MCF 10A (cell line): ENCODE measurements around the gene MIF. TPM values are rescaled to one million over a fixed set of nuclear protein-coding genes. Genes with fewer than 3 reads are reported as not detected.

Experiments
- BruUV-seq: library from RNA; stranded (reverse); fragments of 400-500 nt; replicated peaks from 2 replicates; lab custom pipeline; 2021; lab: Mats Ljungman, UMichigan
- CTCF ChIA-PET: fragments of 300-600 bp; sonication (Branson Sonifier 250); formaldehyde crosslinking; extraction: SDS; loops from one replicate; lab custom pipeline; 2021; ENCODE audit warnings: antibody characterized with exemption, inconsistent platforms; lab: Yijun Ruan, JAX
- POLR2A ChIA-PET: fragments of 300-600, 350-650 bp; sonication (Branson Sonifier 250); formaldehyde crosslinking; extraction: SDS; loops from one replicate; lab custom pipeline; 2020; ENCODE audit warnings: antibody characterized with exemption, inconsistent platforms; lab: Yijun Ruan, JAX
- DNase-seq: peaks from one replicate; pipeline ENCODE4 v3.0.0-alpha.2; 2018; ENCODE audit not compliant: unreplicated experiment
- H3K27ac Mint-ChIP-seq: one replicate; pipeline ENCODE4 v1.8.0; 2022; ENCODE audit warnings: mild to moderate bottlenecking, low read depth, mixed read lengths; ENCODE audit not compliant: unreplicated experiment
- H3K27me3 Mint-ChIP-seq: one replicate; pipeline ENCODE4 v1.8.0; 2022; ENCODE audit warnings: mixed read lengths; ENCODE audit not compliant: insufficient read depth, unreplicated experiment
- H3K36me3 Mint-ChIP-seq: one replicate; pipeline ENCODE4 v1.8.0; 2022; ENCODE audit warnings: mild to moderate bottlenecking, moderate library complexity, mixed read lengths; ENCODE audit not compliant: insufficient read depth, unreplicated experiment
- H3K4me1 Mint-ChIP-seq: one replicate; pipeline ENCODE4 v1.8.0; 2022; ENCODE audit warnings: mixed read lengths; ENCODE audit not compliant: insufficient read depth, unreplicated experiment
- H3K4me3 Mint-ChIP-seq: one replicate; pipeline ENCODE4 v1.8.0; 2022; ENCODE audit warnings: mild to moderate bottlenecking, moderate library complexity, mixed read lengths; ENCODE audit not compliant: unreplicated experiment
- H3K9me3 Mint-ChIP-seq: one replicate; pipeline ENCODE4 v1.8.0; 2022; ENCODE audit warnings: mixed read lengths; ENCODE audit not compliant: unreplicated experiment
- CTCF ChIP-seq: fragments of 200-600 bp; IDR thresholded peaks from one replicate; pipeline ENCODE4 v1.8.0; 2022; ENCODE audit warnings: antibody characterized with exemption, mild to moderate bottlenecking; ENCODE audit not compliant: unreplicated experiment
- intact Hi-C: fragments of 100-400 bp; cut with micrococcal nuclease; formaldehyde crosslinking; loops from 2 replicates; pipeline ENCODE4 v1.14.1; 2022
- total RNA-seq: library from RNA; stranded (reverse); gene quantifications from 2 replicates; pipeline ENCODE4 v1.2.3, GENCODE V29; 2022

Gene MIF
- total RNA-seq, 1 experiment from 2014 or later = 1,126 TPM

- peak; percentile 66 for DNase-seq
- no peaks in the 10 kb centered on the region for H3K36me3 Mint-ChIP-seq
- H3K4me1 Mint-ChIP-seq = peaks cover 5% of the 10 kb centered on the region
- no peak overlapping the region for H3K4me3 Mint-ChIP-seq
- no TSS peak for BruUV-seq
- ChIA-PET CTCF (interaction anchor here (0.5 to 4.9 kb wide), 34 partner anchors 9 to 464 kb away, joined by 3 to 53 read pairs (median 4); partner anchors contain the start of genes CHCHD10, MMP11 and SLC2A11), POLR2A (interaction anchor here (1.0 to 3.1 kb wide), 5 partner anchors 8 to 668 kb away, joined by 3 to 11 read pairs (median 3); partner anchors contain the start of genes CHCHD10 and SLC2A11)
- TF ChIP-seq CTCF = peak; percentile 96
- no peak overlapping the region for H3K27ac Mint-ChIP-seq
- intact Hi-C loops = loop anchor here (5.0 kb wide), 3 partner anchors 82 to 307 kb away; partner anchors contain the start of gene CHCHD10
- H3K27me3 Mint-ChIP-seq = no peaks in the 10 kb centered on the region
- H3K9me3 Mint-ChIP-seq = no peaks in the 10 kb centered on the region
These were observed 44.9 kb upstream of the MIF start for GRCh38 chr22:23849009-23850006.

DNA sequence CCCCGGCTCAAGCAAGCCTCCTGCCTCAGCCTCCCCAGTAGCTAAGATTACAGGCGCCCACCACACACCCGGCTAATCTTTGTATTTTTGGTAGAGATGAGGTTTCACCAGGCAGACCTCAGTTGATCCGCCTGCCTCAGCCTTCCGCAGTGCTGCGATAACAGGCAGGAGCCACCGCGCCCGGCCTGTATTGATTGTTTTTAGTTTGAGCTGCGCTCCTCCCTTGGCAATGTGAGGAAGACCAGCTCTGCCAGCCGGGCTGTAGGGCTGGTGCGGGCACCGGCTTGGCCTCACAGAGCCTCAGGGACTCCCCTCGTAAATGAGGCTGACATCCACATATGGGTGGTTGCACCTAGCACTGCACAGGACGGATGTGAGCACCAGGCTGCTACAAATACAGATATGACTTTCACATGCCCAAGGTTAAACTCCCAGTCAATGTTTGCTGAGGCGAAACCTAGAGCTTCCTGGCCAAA, 44.0 kb upstream of the MIF start:
- ChIA-PET POLR2A (interaction anchor here (1.0 to 3.1 kb wide), 5 partner anchors 7 to 669 kb away, joined by 3 to 11 read pairs (median 3); partner anchors contain the start of genes CHCHD10 and SLC2A11), CTCF (interaction anchor here (0.5 to 4.9 kb wide), 30 partner anchors 8 to 462 kb away, joined by 3 to 53 read pairs (median 4); partner anchors contain the start of genes CHCHD10, MMP11 and SLC2A11)
- Mint-ChIP-seq H3K4me3 (no peak overlapping the region), H3K27me3 (no peaks in the 10 kb centered on the region), H3K9me3 (no peaks in the 10 kb centered on the region), H3K36me3 (no peaks in the 10 kb centered on the region), H3K4me1 (peaks cover 5% of the 10 kb centered on the region), H3K27ac (no peak overlapping the region)
- no TSS peak for BruUV-seq
- DNase-seq = no peak
- TF ChIP-seq CTCF = no peak
- intact Hi-C loops = no loop called here

GRCh38 chr22:23856721-23857605, 37.2 kb upstream of the MIF start:
- H3K4me1 Mint-ChIP-seq = peaks cover 8% of the 10 kb centered on the region
- H3K36me3 Mint-ChIP-seq = no peaks in the 10 kb centered on the region
- H3K9me3 Mint-ChIP-seq = no peaks in the 10 kb centered on the region
- intact Hi-C loops = no loop called here
- ChIA-PET CTCF (interaction anchor here (0.8 to 4.3 kb wide), 6 partner anchors 8 to 332 kb away, joined by 3 to 29 read pairs (median 4); no protein-coding TSS in a partner anchor), POLR2A (interaction anchor here (0.6 to 3.5 kb wide), 18 partner anchors 7 to 283 kb away, joined by 3 to 30 read pairs (median 3); partner anchors contain the start of genes CABIN1, MIF and ZNF70)
- no peaks in the 10 kb centered on the region for H3K27me3 Mint-ChIP-seq
- DNase-seq = no peak
- peak overlapping the region; percentile 57 for H3K27ac Mint-ChIP-seq
- H3K4me3 Mint-ChIP-seq = peak overlapping the region; percentile 77
- TF ChIP-seq CTCF = no peak
- BruUV-seq = no TSS peak
